Activated T-helper 2 cell treated with anti-CD3 and anti-CD28 coated beads, Interferon-gamma antibody, Interleukin-2, Interleukin-4, amounts not matched to agents 10 μg/mL and 5 μg/mL and 100 μg/mL, durations not matched to agents 14 hours and 24 hours and 36 hours (primary cell): Measurements from ENCODE around the gene TMEM191C. TPM values are rescaled to one million over a fixed set of nuclear protein-coding genes. Genes with fewer than 3 reads are reported as not detected.
"Not testable (repeated sequence)": the region's sequence is repeated elsewhere in the genome, so short reads cannot be mapped to it uniquely, and the experiment has no call there.

ENCODE experiments used
- DNase-seq: peaks from one replicate; pipeline ENCODE4 v3.0.0; 2021; ENCODE audit warnings: low spot score
- H3K27ac Mint-ChIP-seq: one replicate; pipeline ENCODE4 v1.8.0; 2021; ENCODE audit warnings: mixed read lengths
- H3K27me3 Mint-ChIP-seq: one replicate; pipeline ENCODE4 v1.8.0; 2021; ENCODE audit warnings: low read depth, mixed read lengths
- H3K36me3 Mint-ChIP-seq: one replicate; pipeline ENCODE4 v1.8.0; 2021; ENCODE audit warnings: low read depth, mixed read lengths
- H3K4me1 Mint-ChIP-seq: one replicate; pipeline ENCODE4 v1.8.0; 2021; ENCODE audit warnings: low read depth, mixed read lengths
- H3K4me3 Mint-ChIP-seq: one replicate; pipeline ENCODE4 v1.8.0; 2021; ENCODE audit warnings: low read depth, mild to moderate bottlenecking, moderate library complexity, mixed read lengths
- H3K9me3 Mint-ChIP-seq: one replicate; pipeline ENCODE4 v1.8.0; 2021; ENCODE audit warnings: mixed read lengths
- intact Hi-C: fragments of 100-400 bp; cut with micrococcal nuclease; formaldehyde crosslinking; loops from one replicate; pipeline ENCODE4 v1.15.1; 2023
- total RNA-seq: library from RNA; stranded (reverse); gene quantifications from 2 replicates; pipeline ENCODE4 v1.2.3, GENCODE V29; 2022

Gene TMEM191C
- total RNA-seq, 1 donor from 2014 or later = 0.52 TPM

- H3K36me3 Mint-ChIP-seq, H3K27ac Mint-ChIP-seq, H3K9me3 Mint-ChIP-seq, H3K4me1 Mint-ChIP-seq, H3K4me3 Mint-ChIP-seq, H3K27me3 Mint-ChIP-seq, intact Hi-C loops, DNase-seq: not testable (repeated sequence)
Measured at GRCh38 chr22:21469097-21469994, 2.2 kb downstream of the TMEM191C start.

GRCh38 chr22:21472984-21473383, 5.8 kb downstream of the TMEM191C start:
- H3K4me3 Mint-ChIP-seq, H3K36me3 Mint-ChIP-seq, H3K9me3 Mint-ChIP-seq, intact Hi-C loops, H3K27ac Mint-ChIP-seq, H3K27me3 Mint-ChIP-seq, DNase-seq, H3K4me1 Mint-ChIP-seq: not testable (repeated sequence)

GRCh38 chr22:21473664-21474063, 6.5 kb downstream of the TMEM191C start:
- H3K4me1 Mint-ChIP-seq, intact Hi-C loops: not testable (repeated sequence)

GRCh38 chr22:21484039-21484438, 16.9 kb downstream of the TMEM191C start:
- H3K36me3 Mint-ChIP-seq, intact Hi-C loops, H3K27ac Mint-ChIP-seq, H3K4me3 Mint-ChIP-seq, H3K4me1 Mint-ChIP-seq, DNase-seq, H3K27me3 Mint-ChIP-seq, H3K9me3 Mint-ChIP-seq: not testable (repeated sequence)

More at GRCh38 chr22:21473664-21474063, 6.5 kb downstream of the TMEM191C start:
- H3K36me3 Mint-ChIP-seq, H3K4me3 Mint-ChIP-seq, DNase-seq, H3K27me3 Mint-ChIP-seq, H3K27ac Mint-ChIP-seq, H3K9me3 Mint-ChIP-seq: not testable (repeated sequence)

GRCh38 chr22:21487723-21488122, 20.5 kb downstream of the TMEM191C start:
- H3K36me3 Mint-ChIP-seq, H3K9me3 Mint-ChIP-seq, H3K27ac Mint-ChIP-seq, H3K27me3 Mint-ChIP-seq, H3K4me1 Mint-ChIP-seq, DNase-seq, H3K4me3 Mint-ChIP-seq, intact Hi-C loops: not testable (repeated sequence)

- H3K4me1 Mint-ChIP-seq, H3K4me3 Mint-ChIP-seq, DNase-seq, H3K36me3 Mint-ChIP-seq, H3K9me3 Mint-ChIP-seq, H3K27me3 Mint-ChIP-seq, intact Hi-C loops, H3K27ac Mint-ChIP-seq: not testable (repeated sequence)
Measured at GRCh38 chr22:21489149-21489680, 22.0 kb downstream of the TMEM191C start.

- H3K4me1 Mint-ChIP-seq, DNase-seq, intact Hi-C loops, H3K36me3 Mint-ChIP-seq, H3K4me3 Mint-ChIP-seq, H3K27me3 Mint-ChIP-seq, H3K9me3 Mint-ChIP-seq, H3K27ac Mint-ChIP-seq: not testable (repeated sequence)
Measured at GRCh38 chr22:21490556-21490955, 23.4 kb downstream of the TMEM191C start.

- H3K9me3 Mint-ChIP-seq, H3K36me3 Mint-ChIP-seq, H3K4me1 Mint-ChIP-seq, H3K4me3 Mint-ChIP-seq, H3K27me3 Mint-ChIP-seq, DNase-seq, H3K27ac Mint-ChIP-seq, intact Hi-C loops: not testable (repeated sequence)
Measured at GRCh38 chr22:21492271-21492670, 25.1 kb downstream of the TMEM191C start.

GRCh38 chr22:21493789-21494782, 26.9 kb downstream of the TMEM191C start:
- intact Hi-C loops, H3K4me1 Mint-ChIP-seq, H3K27me3 Mint-ChIP-seq, H3K4me3 Mint-ChIP-seq, H3K27ac Mint-ChIP-seq, H3K36me3 Mint-ChIP-seq, H3K9me3 Mint-ChIP-seq, DNase-seq: not testable (repeated sequence)

GRCh38 chr22:21497984-21498383, 30.8 kb downstream of the TMEM191C start:
- intact Hi-C loops = not testable (repeated sequence)

GRCh38 chr22:21498489-21498888, 31.3 kb downstream of the TMEM191C start:
- H3K36me3 Mint-ChIP-seq, intact Hi-C loops, H3K4me1 Mint-ChIP-seq, H3K4me3 Mint-ChIP-seq, H3K9me3 Mint-ChIP-seq, DNase-seq, H3K27me3 Mint-ChIP-seq, H3K27ac Mint-ChIP-seq: not testable (repeated sequence)

More at GRCh38 chr22:21497984-21498383, 30.8 kb downstream of the TMEM191C start:
- not testable (repeated sequence) for DNase-seq, H3K27me3 Mint-ChIP-seq, H3K9me3 Mint-ChIP-seq, H3K4me1 Mint-ChIP-seq, H3K36me3 Mint-ChIP-seq, H3K4me3 Mint-ChIP-seq, H3K27ac Mint-ChIP-seq

GRCh38 chr22:21499623-21500506, 32.7 kb downstream of the TMEM191C start:
- H3K27ac Mint-ChIP-seq, H3K4me3 Mint-ChIP-seq, H3K4me1 Mint-ChIP-seq, intact Hi-C loops, H3K9me3 Mint-ChIP-seq, H3K36me3 Mint-ChIP-seq, H3K27me3 Mint-ChIP-seq, DNase-seq: not testable (repeated sequence)
